ENCODE measurements around the gene ZMYND12. TPM values are rescaled to one million over a fixed set of nuclear protein-coding genes. Genes with fewer than 3 reads are reported as not detected.
A peak's percentile ranks its signal among the peaks of the same experiment; 100 is the strongest.
"Not testable (repeated sequence)": the region's sequence is repeated elsewhere in the genome, so short reads cannot be mapped to it uniquely, and the experiment has no call there.

The ZMYND12 gene
- total RNA-seq, 1 experiment from 2014 or later = 1.7 TPM

DNA sequence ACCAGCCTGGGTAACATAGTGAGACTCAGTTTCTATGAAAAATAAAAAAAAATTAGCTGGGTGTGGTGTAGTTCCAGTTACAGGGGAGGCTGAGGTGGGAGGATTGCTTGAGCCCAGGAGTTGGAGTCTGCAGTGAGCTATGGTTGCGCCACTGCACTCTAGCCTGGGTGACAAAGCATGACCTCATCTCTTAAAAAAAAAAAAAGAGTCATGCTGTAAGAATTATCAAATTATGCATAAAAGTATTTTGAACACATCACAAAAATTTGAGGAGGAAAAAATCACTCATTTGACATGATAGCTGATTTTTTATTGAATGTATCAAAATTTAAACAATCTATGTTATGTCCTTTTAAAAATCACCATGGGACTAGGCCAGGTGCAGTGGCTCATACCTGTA, 25.1 kb upstream of the ZMYND12 start:
- DNase-seq = no peak
- Histone ChIP-seq H4K20me1 (ENCODE audit: insufficient read depth) (no peaks in the 10 kb centered on the region), H3K4me3 (no peak overlapping the region), H3K4me1 (replicated peaks; ENCODE audit: insufficient read depth) (peaks cover 6% of the 10 kb centered on the region; the same call in 1 of the 2 replicates), H3F3A (ENCODE audit: insufficient read depth, low read depth) (no peaks in the 10 kb centered on the region), H3K27ac (no peak overlapping the region), H3K4me2 (no peak overlapping the region), H3K27me3 (ENCODE audit: insufficient read depth, low read depth) (no peaks in the 10 kb centered on the region), H3K36me3 (ENCODE audit: low read depth) (no peaks in the 10 kb centered on the region), H3K79me2 (ENCODE audit: low read depth) (no peaks in the 10 kb centered on the region), H3K9me3 (ENCODE audit: insufficient read depth, low read depth) (no peaks in the 10 kb centered on the region), H2AFZ (no peak overlapping the region), H3K9me2 (ENCODE audit: insufficient read depth) (no peaks in the 10 kb centered on the region)
- intact Hi-C loops (cut with micrococcal nuclease; ENCODE audit: unreplicated experiment) = no loop called here
- POLR2A ChIA-PET (ENCODE audit: unreplicated experiment) = interaction anchor here (0.6 kb wide), 1 partner anchor 1557 kb away, joined by 9 read pairs; no protein-coding TSS in a partner anchor
- CTCF ChIA-PET = no interaction called here
- no peak for TF ChIP-seq EZH2 (IDR thresholded peaks at IDR 0.05; ENCODE audit: low read depth)
- TF ChIP-seq, protein P1, sequence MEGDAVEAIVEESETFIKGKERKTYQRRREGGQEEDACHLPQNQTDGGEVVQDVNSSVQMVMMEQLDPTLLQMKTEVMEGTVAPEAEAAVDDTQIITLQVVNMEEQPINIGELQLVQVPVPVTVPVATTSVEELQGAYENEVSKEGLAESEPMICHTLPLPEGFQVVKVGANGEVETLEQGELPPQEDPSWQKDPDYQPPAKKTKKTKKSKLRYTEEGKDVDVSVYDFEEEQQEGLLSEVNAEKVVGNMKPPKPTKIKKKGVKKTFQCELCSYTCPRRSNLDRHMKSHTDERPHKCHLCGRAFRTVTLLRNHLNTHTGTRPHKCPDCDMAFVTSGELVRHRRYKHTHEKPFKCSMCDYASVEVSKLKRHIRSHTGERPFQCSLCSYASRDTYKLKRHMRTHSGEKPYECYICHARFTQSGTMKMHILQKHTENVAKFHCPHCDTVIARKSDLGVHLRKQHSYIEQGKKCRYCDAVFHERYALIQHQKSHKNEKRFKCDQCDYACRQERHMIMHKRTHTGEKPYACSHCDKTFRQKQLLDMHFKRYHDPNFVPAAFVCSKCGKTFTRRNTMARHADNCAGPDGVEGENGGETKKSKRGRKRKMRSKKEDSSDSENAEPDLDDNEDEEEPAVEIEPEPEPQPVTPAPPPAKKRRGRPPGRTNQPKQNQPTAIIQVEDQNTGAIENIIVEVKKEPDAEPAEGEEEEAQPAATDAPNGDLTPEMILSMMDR (conservative IDR thresholded peaks at IDR 0.05) = no peak
- BruUV-seq (replicated peaks) = no TSS peak

DNA sequence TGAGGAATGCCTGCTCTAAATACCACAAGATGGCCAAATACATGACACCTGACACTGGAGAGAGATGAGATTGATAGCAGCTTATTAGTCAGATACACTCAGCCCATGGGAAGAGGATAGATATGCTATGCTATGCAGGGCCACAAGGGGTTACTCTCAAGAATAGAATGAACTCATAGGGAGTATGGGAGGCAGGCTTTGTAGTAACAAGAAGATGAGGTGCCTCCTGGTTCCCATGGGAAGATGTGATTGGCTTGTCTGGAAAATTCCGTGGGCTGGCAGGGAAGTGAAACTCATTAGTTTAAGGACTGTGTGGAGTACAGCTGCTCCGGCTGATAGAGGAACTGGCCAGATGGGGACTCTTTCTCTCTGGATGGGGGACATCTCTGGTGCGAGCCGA, 23.8 kb upstream of the ZMYND12 start:
- no peak overlapping the region for H3K4me2 ChIP-seq
- intact Hi-C loops (cut with micrococcal nuclease; ENCODE audit: unreplicated experiment) = no loop called here
- no peaks in the 10 kb centered on the region for H3K27me3 ChIP-seq (ENCODE audit: insufficient read depth, low read depth)
- H3K4me3 ChIP-seq = no peak overlapping the region
- ChIA-PET POLR2A (ENCODE audit: unreplicated experiment) (interaction anchor here (0.6 kb wide), 2 partner anchors 109 to 172 kb away, joined by 4 to 5 read pairs; no protein-coding TSS in a partner anchor), CTCF (no interaction called here)
- no peaks in the 10 kb centered on the region for H3K79me2 ChIP-seq (ENCODE audit: low read depth)
- H3K4me1 ChIP-seq (replicated peaks; ENCODE audit: insufficient read depth) = peaks cover 6% of the 10 kb centered on the region; the same call in 1 of the 2 replicates
- no peaks in the 10 kb centered on the region for H4K20me1 ChIP-seq (ENCODE audit: insufficient read depth)
- peak in 1 of 2 experiments; percentile 56 for DNase-seq
- H3K36me3 ChIP-seq (ENCODE audit: low read depth) = no peaks in the 10 kb centered on the region
- no peaks in the 10 kb centered on the region for H3F3A ChIP-seq (ENCODE audit: insufficient read depth, low read depth)
- BruUV-seq (replicated peaks) = no TSS peak
- no peak overlapping the region for H3K27ac ChIP-seq
- H2AFZ ChIP-seq = no peak overlapping the region
- H3K9me3 ChIP-seq (ENCODE audit: insufficient read depth, low read depth) = no peaks in the 10 kb centered on the region
- TF ChIP-seq, protein P1 (conservative IDR thresholded peaks at IDR 0.05) = peak; percentile 26; the same call in 1 of the 2 replicates
- TF ChIP-seq EZH2 (IDR thresholded peaks at IDR 0.05; ENCODE audit: low read depth) = no peak
- H3K9me2 ChIP-seq (ENCODE audit: insufficient read depth) = no peaks in the 10 kb centered on the region

DNA sequence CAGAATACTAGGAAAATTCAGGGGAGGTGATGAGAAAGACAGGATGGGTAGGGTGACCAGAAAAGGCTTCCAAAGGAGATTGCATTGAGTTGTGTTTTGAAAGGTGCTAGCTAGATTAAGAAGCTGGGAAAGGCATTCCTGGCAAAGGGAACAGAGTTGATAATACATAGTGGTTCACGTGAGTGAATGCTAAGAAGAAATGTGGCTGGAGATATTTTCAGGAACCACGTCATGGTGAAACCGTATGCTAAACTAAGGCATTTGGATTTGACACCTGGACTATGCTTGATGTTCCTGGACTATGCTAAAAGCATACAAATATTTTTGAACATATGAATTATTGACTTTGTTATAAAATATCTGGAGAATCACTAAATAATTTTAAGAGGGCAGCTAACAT, 22.0 kb upstream of the ZMYND12 start:
- intact Hi-C loops (cut with micrococcal nuclease; ENCODE audit: unreplicated experiment) = no loop called here
- Histone ChIP-seq H3K9me3 (ENCODE audit: insufficient read depth, low read depth) (no peaks in the 10 kb centered on the region), H3K27me3 (ENCODE audit: insufficient read depth, low read depth) (no peaks in the 10 kb centered on the region), H2AFZ (no peak overlapping the region), H4K20me1 (ENCODE audit: insufficient read depth) (no peaks in the 10 kb centered on the region), H3K27ac (no peak overlapping the region), H3K9me2 (ENCODE audit: insufficient read depth) (no peaks in the 10 kb centered on the region), H3K36me3 (ENCODE audit: low read depth) (no peaks in the 10 kb centered on the region), H3K4me1 (replicated peaks; ENCODE audit: insufficient read depth) (no peaks in the 10 kb centered on the region), H3F3A (ENCODE audit: insufficient read depth, low read depth) (no peaks in the 10 kb centered on the region), H3K4me3 (no peak overlapping the region), H3K4me2 (no peak overlapping the region), H3K79me2 (ENCODE audit: low read depth) (no peaks in the 10 kb centered on the region)
- ChIA-PET CTCF (no interaction called here), POLR2A (ENCODE audit: unreplicated experiment) (no interaction called here)
- DNase-seq = no peak
- no peak for TF ChIP-seq EZH2 (IDR thresholded peaks at IDR 0.05; ENCODE audit: low read depth)
- TF ChIP-seq, protein P1 (conservative IDR thresholded peaks at IDR 0.05) = no peak
- no TSS peak for BruUV-seq (replicated peaks)

DNA sequence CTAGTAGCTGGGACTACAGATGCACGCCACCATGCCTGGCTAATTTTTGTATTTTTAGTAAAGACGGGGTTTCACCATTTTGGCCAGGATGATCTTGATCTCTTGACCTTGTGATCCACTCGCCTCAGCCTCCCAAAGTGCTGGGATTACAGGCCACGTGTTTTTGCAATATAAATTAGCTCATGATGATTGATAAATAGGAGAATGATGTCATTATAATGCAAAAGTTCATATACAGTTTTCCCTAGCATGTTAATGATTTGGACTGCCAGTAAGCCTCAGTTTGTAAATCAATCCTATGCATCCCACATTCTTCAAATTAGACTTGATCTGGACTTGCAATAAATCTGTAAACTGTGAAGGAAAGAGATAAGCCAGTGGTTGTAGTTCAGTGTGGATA, 21.5 kb upstream of the ZMYND12 start:
- H3K27ac ChIP-seq; BruUV-seq (replicated peaks); H3F3A ChIP-seq (ENCODE audit: insufficient read depth, low read depth); H2AFZ ChIP-seq; intact Hi-C loops (cut with micrococcal nuclease; ENCODE audit: unreplicated experiment); H3K4me2 ChIP-seq; H3K4me3 ChIP-seq; H3K9me3 ChIP-seq (ENCODE audit: insufficient read depth, low read depth); POLR2A ChIA-PET (ENCODE audit: unreplicated experiment); CTCF ChIA-PET; H3K79me2 ChIP-seq (ENCODE audit: low read depth); DNase-seq; H3K27me3 ChIP-seq (ENCODE audit: insufficient read depth, low read depth); H3K9me2 ChIP-seq (ENCODE audit: insufficient read depth); H3K36me3 ChIP-seq (ENCODE audit: low read depth); H3K4me1 ChIP-seq (replicated peaks; ENCODE audit: insufficient read depth); H4K20me1 ChIP-seq (ENCODE audit: insufficient read depth): not testable (repeated sequence)

All from PC-9 (cell line).